Mucosa of descending colon (tissue), 3 donors: Measurements from ENCODE around the gene CIAO3. TPM values are rescaled to one million over a fixed set of nuclear protein-coding genes. Genes with fewer than 3 reads are reported as not detected.

Experiments used
- ATAC-seq: fragments of 200-7000 bp; cut with Tn5 transposase; one replicate; pipeline ENCODE4 v1.9.1; 2020; ENCODE audit warnings: mild to moderate bottlenecking, moderate library complexity
- DNase-seq, 3 donors: peaks; one replicate each; pipeline ENCODE4 v3.0.0-alpha.2; 2020
- H3K36me3 ChIP-seq: fragments of 200-600 bp; one replicate; pipeline ENCODE4 v1.8.0; 2021; ENCODE audit warnings: low read depth, mild to moderate bottlenecking
- H3K4me1 ChIP-seq: fragments of 200-600 bp; one replicate; pipeline ENCODE4 v1.8.0; 2021; ENCODE audit warnings: low read depth, mild to moderate bottlenecking
- H3K4me3 ChIP-seq: fragments of 200-600 bp; one replicate; pipeline ENCODE4 v1.8.0; 2021; ENCODE audit warnings: mild to moderate bottlenecking
- H3K9me3 ChIP-seq: fragments of 200-600 bp; one replicate; pipeline ENCODE4 v1.8.0; 2021; ENCODE audit warnings: mild to moderate bottlenecking
- intact Hi-C, 2 donors: fragments of 100-400 bp; cut with DNase I in 1 of 2; cut with micrococcal nuclease in 1 of 2; formaldehyde crosslinking; loops; one replicate each; pipeline versions ENCODE4 v1.11.0 to v1.11.1; 2022; cut with DNase I, micrococcal nuclease
- total RNA-seq, 3 donors: library from RNA; stranded (reverse); fragmentation: NEBNext Ultra II Directional in 2 of 3; extraction: Animal tissue kit (Norgen Biotek cat#: 25700) in 2 of 3; gene quantifications; one replicate each; pipeline versions ENCODE4 v1.2.1 to v1.2.4, GENCODE V29; 2021 to 2023
- TF ChIP-seq, protein P1 (sequence below): fragments of 200-600 bp; IDR thresholded peaks from one replicate; pipeline ENCODE4 v1.8.0; 2022; ENCODE audit warnings: antibody characterized with exemption, mild to moderate bottlenecking
- donor health status: DM: no; HTN: no; CAD: no; lungs with moderate emphysema.
- donor health status: DM: no; HTN: no; CAD: no.
- donor health status: DM: no; HTN: yes; CAD: no.

The CIAO3 gene
- total RNA-seq, 3 donors from 2014 or later = 37.7 to 48.7 (median 47.6) TPM

DNA sequence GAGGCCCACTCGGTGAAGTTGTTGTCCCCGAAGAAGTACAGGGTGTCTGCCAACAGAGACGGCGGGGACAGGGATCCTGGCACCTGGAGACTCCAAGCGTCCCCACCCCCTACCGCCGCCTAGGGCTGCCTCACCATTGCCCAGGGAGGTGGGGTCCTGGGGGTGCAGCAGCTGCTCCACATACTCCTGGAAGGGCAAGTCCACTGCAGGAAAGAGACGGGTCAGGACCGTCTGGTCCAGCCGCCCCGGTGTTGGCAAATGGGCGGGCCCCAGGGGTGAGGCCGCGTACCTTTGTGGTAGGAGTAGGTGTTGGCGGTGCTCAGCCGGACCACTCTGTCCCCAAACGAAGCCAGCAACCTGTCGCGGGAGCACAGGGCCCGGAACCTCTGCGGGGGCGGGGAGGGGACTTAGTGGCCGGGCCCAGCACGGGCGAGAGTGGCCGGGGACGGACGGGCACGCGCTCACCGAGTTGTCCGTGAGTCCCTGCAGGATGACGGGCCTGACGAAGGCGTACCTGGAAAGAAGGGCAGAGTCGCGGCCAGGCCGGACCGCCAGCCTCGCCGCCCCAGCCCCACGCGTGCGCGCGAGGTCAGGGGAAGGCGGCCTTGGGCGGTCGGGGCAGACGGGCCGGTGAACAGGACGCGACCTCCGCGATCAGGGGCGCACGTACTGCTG is 57.3 kb downstream of the CIAO3 start:
- intact Hi-C loops = no loop called here
- peak in 1 of 3 donors; percentile 37 for DNase-seq
- peaks cover 5% of the 10 kb centered on the region for H3K36me3 ChIP-seq
- H3K9me3 ChIP-seq = no peaks in the 10 kb centered on the region
- TF ChIP-seq, protein P1, sequence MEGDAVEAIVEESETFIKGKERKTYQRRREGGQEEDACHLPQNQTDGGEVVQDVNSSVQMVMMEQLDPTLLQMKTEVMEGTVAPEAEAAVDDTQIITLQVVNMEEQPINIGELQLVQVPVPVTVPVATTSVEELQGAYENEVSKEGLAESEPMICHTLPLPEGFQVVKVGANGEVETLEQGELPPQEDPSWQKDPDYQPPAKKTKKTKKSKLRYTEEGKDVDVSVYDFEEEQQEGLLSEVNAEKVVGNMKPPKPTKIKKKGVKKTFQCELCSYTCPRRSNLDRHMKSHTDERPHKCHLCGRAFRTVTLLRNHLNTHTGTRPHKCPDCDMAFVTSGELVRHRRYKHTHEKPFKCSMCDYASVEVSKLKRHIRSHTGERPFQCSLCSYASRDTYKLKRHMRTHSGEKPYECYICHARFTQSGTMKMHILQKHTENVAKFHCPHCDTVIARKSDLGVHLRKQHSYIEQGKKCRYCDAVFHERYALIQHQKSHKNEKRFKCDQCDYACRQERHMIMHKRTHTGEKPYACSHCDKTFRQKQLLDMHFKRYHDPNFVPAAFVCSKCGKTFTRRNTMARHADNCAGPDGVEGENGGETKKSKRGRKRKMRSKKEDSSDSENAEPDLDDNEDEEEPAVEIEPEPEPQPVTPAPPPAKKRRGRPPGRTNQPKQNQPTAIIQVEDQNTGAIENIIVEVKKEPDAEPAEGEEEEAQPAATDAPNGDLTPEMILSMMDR = no peak
- no peak for ATAC-seq
- H3K4me1 ChIP-seq = peaks cover 47% of the 10 kb centered on the region
- H3K4me3 ChIP-seq = peak overlapping the region; percentile 48

DNA sequence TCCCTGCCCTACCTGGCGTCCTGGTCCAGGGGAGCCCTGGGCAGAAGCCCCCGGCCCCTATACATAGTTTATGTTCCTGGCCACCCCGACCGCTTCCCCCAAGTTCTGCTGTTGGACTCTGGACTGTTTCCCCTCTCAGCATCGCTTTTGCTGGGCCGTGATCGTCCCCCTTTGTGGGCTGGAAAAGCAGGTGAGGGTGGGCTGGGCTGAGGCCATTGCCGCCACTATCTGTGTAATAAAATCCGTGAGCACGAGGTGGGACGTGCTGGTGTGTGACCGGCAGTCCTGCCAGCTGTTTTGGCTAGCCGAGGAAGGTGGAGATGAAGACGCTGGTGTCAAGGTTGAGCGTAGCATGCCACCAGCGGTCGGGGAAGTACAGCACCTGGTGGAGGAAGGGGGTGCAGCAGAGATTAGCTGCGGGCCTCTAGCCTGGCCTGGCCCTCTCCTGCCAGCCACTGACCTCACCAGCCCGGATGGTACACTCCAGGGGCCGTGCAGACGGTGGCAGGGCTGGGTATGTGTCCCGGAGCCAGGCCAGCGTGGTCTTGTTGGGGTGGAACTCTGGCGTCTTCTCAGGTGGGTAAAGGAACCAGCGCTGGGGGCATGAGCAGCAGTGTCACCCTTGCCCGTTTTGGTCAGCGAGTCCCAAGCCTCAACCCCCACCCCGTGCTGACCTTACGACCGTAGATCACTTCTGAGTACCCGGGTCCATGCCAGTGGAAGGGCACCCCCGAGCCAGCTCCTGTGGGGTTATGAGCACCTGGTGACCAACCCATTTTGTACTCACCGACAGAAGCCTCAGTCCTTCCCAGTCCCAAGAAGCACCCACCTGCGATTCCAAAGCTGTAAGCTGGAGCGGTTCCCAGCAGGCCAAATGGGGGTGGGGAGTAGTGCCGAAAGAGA is 58.1 kb downstream of the CIAO3 start:
- TF ChIP-seq, protein P1 = no peak

DNA sequence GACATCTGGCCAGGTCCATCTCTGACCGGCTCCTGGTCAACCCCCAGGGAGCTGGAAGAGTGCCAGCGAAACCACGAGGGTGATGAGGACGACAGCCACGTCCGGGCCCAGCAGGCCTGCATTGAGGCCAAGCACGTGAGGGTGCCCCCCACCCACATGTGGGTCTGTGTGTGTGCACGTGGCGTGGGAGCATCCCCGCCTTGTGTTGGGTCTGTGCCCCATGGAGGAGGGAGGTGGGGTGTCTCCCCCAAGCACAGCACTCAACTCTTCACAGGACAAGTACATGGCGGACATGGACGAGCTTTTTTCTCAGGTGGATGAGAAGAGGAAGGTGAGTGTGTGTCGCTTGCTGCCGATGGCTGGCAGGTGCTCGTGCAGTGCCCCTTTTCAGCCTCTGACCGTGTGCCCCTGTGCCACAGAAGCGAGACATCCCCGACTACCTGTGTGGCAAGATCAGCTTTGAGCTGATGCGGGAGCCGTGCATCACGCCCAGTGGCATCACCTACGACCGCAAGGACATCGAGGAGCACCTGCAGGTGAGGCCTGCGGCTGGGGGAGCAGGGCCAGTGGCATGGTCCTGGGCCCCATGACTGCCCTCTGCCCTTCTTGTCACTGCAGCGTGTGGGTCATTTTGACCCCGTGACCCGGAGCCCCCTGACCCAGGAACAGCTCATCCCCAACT is 58.9 kb downstream of the CIAO3 start:
- DNase-seq (peak in 2 of 3 donors; percentile 42 to 63), ATAC-seq (no peak)
- intact Hi-C loops = no loop called here
- TF ChIP-seq, protein P1 = no peak
- Histone ChIP-seq H3K4me3 (no peak overlapping the region), H3K36me3 (peaks cover 5% of the 10 kb centered on the region), H3K4me1 (peaks cover 56% of the 10 kb centered on the region), H3K9me3 (no peaks in the 10 kb centered on the region)

More for the DNA sequence above, 58.1 kb downstream of the CIAO3 start:
- intact Hi-C loops = no loop called here
- no peak for ATAC-seq
- DNase-seq = peak in 2 of 3 donors; percentile 31 to 48
- H3K9me3 ChIP-seq = no peaks in the 10 kb centered on the region
- H3K4me1 ChIP-seq = peaks cover 48% of the 10 kb centered on the region
- peaks cover 5% of the 10 kb centered on the region for H3K36me3 ChIP-seq
- H3K4me3 ChIP-seq = no peak overlapping the region

DNA sequence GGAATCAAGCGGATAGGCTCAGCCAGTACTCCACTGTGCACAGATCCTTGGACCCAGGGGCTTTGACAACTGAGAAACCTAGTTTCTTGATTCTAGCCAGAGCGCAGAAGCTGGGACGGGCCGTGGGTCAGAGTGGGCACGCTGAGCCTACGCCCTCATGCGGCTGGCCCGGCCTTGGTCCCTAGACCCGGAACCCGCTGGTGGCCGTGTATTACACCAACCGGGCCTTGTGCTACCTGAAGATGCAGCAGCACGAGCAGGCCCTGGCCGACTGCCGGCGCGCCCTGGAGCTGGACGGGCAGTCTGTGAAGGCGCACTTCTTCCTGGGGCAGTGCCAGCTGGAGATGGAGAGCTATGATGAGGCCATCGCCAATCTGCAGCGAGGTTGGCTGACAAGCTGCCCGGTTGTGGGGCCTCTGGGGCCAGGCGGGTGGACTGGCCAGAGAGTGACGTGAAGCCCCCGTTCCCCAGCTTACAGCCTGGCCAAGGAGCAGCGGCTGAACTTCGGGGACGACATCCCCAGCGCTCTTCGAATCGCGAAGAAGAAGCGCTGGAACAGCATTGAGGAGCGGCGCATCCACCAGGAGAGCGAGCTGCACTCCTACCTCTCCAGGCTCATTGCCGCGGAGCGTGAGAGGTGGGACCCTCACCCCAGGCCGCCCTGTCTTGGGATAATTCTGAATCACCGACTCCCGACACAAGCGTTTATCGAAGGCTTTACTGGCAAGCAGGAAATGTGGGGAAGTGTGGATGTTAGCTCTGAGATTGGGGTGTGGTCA is 59.6 kb downstream of the CIAO3 start:
- Histone ChIP-seq H3K36me3 (peaks cover 5% of the 10 kb centered on the region), H3K9me3 (no peaks in the 10 kb centered on the region), H3K4me3 (peak overlapping the region; percentile 70), H3K4me1 (peaks cover 64% of the 10 kb centered on the region)
- ATAC-seq (no peak), DNase-seq (peak in 2 of 3 donors; percentile 58 to 71)
- intact Hi-C loops = no loop called here
- TF ChIP-seq, protein P1 = no peak

DNA sequence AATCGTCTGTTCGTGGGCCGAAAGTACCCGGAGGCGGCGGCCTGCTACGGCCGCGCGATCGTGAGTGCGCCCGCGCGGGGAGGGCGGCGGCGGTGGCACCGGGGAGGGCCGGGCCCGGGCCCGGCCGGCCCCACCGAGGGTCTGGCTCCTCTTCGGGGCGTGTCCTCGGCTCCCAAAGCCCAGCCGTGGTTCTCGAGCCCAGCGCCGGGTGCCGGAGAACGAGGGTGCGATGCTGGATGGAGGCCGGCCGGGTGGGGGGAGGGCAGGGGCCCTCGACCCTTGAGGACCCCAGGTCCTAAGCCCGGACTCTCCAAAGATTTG is 60.2 kb downstream of the CIAO3 start:
- Histone ChIP-seq H3K36me3 (peaks cover 5% of the 10 kb centered on the region), H3K9me3 (no peaks in the 10 kb centered on the region), H3K4me3 (peak overlapping the region; percentile 70), H3K4me1 (peaks cover 68% of the 10 kb centered on the region)
- no peak for ATAC-seq
- intact Hi-C loops = no loop called here
- TF ChIP-seq, protein P1 = no peak
- no peak for DNase-seq
